Activated CD8-positive, alpha-beta T cell treated with anti-CD3 and anti-CD28 coated beads for 36 hours (primary cell): ENCODE measurements around the gene UBE2L6. TPM values are rescaled to one million over a fixed set of nuclear protein-coding genes. Genes with fewer than 3 reads are reported as not detected.

Experiments
- ATAC-seq: fragments of 200-7000 bp; cut with Tn5 transposase; one replicate; pipeline ENCODE4 v1.10.0; 2021; ENCODE audit warnings: mild to moderate bottlenecking, moderate library complexity
- CTCF ChIA-PET: fragments of 350-600 bp; sonication (Branson Sonifier 250); formaldehyde crosslinking; loops from one replicate; lab custom pipeline; 2021; ENCODE audit warnings: antibody characterized with exemption; lab: Charles Lee
- POLR2A ChIA-PET: fragments of 350-600 bp; sonication (Branson Sonifier 250); formaldehyde crosslinking; loops from one replicate; lab custom pipeline; 2021; ENCODE audit warnings: antibody characterized with exemption; lab: Charles Lee
- DNase-seq: peaks from one replicate; pipeline ENCODE4 v3.0.0-alpha.2; 2020
- H3K27ac Mint-ChIP-seq: one replicate; pipeline ENCODE4 v1.8.0; 2021; ENCODE audit warnings: mild to moderate bottlenecking, mixed read lengths
- H3K27me3 Mint-ChIP-seq: one replicate; pipeline ENCODE4 v1.8.0; 2021; ENCODE audit warnings: mixed read lengths
- H3K36me3 Mint-ChIP-seq: one replicate; pipeline ENCODE4 v1.8.0; 2021; ENCODE audit warnings: low read depth, mixed read lengths
- H3K4me1 Mint-ChIP-seq: one replicate; pipeline ENCODE4 v1.8.0; 2021; ENCODE audit warnings: low read depth, mixed read lengths
- H3K4me3 Mint-ChIP-seq: one replicate; pipeline ENCODE4 v1.8.0; 2021; ENCODE audit warnings: mild to moderate bottlenecking, moderate library complexity, mixed read lengths
- H3K9me3 Mint-ChIP-seq: one replicate; pipeline ENCODE4 v1.8.0; 2021; ENCODE audit warnings: mixed read lengths
- intact Hi-C: fragments of 100-400 bp; cut with micrococcal nuclease; formaldehyde crosslinking; loops from one replicate; pipeline ENCODE4 v1.10.0; 2022
- total RNA-seq, 2 experiments: library from RNA; stranded (reverse); gene quantifications; one replicate each; pipeline ENCODE4 v1.2.3, GENCODE V29; 2021
- TF ChIP-seq, protein P1 (sequence below): fragments of 200-600 bp; IDR thresholded peaks from one replicate; pipeline ENCODE4 v1.8.0; 2022; ENCODE audit warnings: antibody characterized with exemption, mild to moderate bottlenecking

UBE2L6 gene
- total RNA-seq, 2 experiments from 2014 or later: 148 to 159 TPM

DNA sequence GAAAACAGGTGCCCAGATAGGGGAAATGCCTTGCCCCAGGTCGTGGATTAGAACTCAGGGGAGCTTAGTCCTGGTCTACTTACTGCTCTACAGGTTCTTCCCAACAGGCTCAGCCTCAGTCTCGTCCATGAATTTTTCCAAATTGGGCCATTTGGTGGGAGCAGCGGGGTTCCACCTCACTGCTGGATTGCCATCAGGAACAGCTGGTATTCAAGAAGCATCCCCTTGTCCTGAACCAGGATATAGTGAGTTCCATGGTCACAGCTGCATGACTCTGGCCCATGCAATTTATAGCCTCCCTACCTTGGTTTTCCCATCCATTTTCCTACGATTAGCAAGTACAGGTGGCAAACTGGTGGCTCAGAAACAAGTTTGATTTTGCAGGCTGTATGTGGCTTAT is 6.6 kb upstream of the UBE2L6 start:
- DNase-seq (no peak), ATAC-seq (no peak)
- Mint-ChIP-seq H3K27ac (no peak overlapping the region), H3K4me1 (peaks cover 8% of the 10 kb centered on the region), H3K36me3 (no peaks in the 10 kb centered on the region), H3K9me3 (no peaks in the 10 kb centered on the region), H3K4me3 (no peak overlapping the region), H3K27me3 (no peaks in the 10 kb centered on the region)
- ChIA-PET CTCF (interaction anchor here (2.1 to 9.6 kb wide), 3 partner anchors 47 to 81 kb away, joined by 6 to 346 read pairs (median 6); no protein-coding TSS in a partner anchor), POLR2A (interaction anchor here (1.4 kb wide), 1 partner anchor 64 kb away, joined by 3 read pairs; no protein-coding TSS in a partner anchor)
- TF ChIP-seq, protein P1, sequence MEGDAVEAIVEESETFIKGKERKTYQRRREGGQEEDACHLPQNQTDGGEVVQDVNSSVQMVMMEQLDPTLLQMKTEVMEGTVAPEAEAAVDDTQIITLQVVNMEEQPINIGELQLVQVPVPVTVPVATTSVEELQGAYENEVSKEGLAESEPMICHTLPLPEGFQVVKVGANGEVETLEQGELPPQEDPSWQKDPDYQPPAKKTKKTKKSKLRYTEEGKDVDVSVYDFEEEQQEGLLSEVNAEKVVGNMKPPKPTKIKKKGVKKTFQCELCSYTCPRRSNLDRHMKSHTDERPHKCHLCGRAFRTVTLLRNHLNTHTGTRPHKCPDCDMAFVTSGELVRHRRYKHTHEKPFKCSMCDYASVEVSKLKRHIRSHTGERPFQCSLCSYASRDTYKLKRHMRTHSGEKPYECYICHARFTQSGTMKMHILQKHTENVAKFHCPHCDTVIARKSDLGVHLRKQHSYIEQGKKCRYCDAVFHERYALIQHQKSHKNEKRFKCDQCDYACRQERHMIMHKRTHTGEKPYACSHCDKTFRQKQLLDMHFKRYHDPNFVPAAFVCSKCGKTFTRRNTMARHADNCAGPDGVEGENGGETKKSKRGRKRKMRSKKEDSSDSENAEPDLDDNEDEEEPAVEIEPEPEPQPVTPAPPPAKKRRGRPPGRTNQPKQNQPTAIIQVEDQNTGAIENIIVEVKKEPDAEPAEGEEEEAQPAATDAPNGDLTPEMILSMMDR: no peak
- intact Hi-C loops: no loop called here

DNA sequence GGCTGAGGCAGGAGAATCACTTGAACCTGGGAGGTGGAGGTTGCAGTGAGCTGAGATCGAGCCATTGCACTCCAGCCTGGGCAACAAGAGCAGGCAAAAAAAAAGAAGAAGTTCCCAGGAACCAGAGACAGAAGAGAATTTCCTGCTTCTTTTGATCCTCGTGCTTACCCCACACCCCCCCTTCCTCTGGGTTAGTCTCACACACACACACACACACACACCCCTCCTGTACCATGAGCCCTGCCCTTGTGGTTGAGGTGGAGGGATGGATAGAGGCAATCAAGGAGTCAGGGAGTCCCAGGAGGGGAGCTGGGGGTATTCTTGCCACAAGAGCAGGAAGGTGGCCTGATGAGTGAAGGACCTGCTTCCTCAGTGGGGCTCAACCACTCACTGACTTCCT is 4.1 kb upstream of the UBE2L6 start:
- ATAC-seq: no peak
- POLR2A ChIA-PET: interaction anchor here (1.0 kb wide), 1 partner anchor 55 kb away, joined by 4 read pairs; no protein-coding TSS in a partner anchor
- H3K27me3 Mint-ChIP-seq: no peaks in the 10 kb centered on the region

DNA sequence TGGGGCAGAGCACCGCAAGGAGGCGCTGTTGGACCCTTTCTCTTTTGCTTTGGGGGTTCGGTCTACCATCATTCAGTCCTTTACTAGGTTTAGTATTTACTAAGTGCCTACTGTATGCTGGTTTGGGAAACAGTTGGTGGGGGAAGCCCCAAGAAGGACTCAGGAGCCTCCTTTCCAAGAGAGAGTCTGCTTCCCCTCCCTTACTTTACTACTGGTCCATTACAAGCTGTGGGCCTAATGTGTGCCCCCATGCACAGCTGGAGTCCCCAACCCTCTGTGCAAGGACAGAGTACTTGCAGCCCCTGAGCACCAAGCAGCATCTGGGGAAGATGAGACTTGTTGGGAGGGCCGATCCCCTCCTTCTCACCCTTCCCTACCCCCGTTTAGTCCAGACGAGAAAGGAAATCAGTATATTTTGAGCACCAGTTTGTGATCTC is 876 bp upstream of the UBE2L6 start:
- Mint-ChIP-seq H3K27me3 (no peaks in the 10 kb centered on the region), H3K9me3 (no peaks in the 10 kb centered on the region), H3K4me1 (peaks cover 33% of the 10 kb centered on the region), H3K36me3 (peaks cover 22% of the 10 kb centered on the region), H3K4me3 (peak overlapping the region; percentile 89), H3K27ac (peak overlapping the region; percentile 95)
- intact Hi-C loops: loop anchor here (1.0 kb wide), 1 partner anchor 73 kb away; no protein-coding TSS in a partner anchor
- TF ChIP-seq, protein P1: peak; percentile 92
- peak; percentile 95 for DNase-seq
- CTCF ChIA-PET: interaction anchor here (0.6 to 9.6 kb wide), 26 partner anchors 16 to 232 kb away, joined by 3 to 346 read pairs (median 5); partner anchors contain the start of gene SELENOH
- ATAC-seq: no peak
- POLR2A ChIA-PET: interaction anchor here (0.5 to 3.1 kb wide), 18 partner anchors 10 to 1044 kb away, joined by 3 to 33 read pairs (median 4); partner anchors contain the start of gene MED19

More for the DNA sequence above, 4.1 kb upstream of the UBE2L6 start:
- CTCF ChIA-PET: interaction anchor here (0.9 to 9.6 kb wide), 7 partner anchors 10 to 229 kb away, joined by 3 to 346 read pairs (median 3); no protein-coding TSS in a partner anchor
- H3K4me1 Mint-ChIP-seq: peaks cover 13% of the 10 kb centered on the region
- H3K9me3 Mint-ChIP-seq: no peaks in the 10 kb centered on the region
- no peak overlapping the region for H3K4me3 Mint-ChIP-seq
- intact Hi-C loops: no loop called here
- H3K27ac Mint-ChIP-seq: no peak overlapping the region
- H3K36me3 Mint-ChIP-seq: peaks cover 1% of the 10 kb centered on the region
- DNase-seq: no peak
- TF ChIP-seq, protein P1: no peak

DNA sequence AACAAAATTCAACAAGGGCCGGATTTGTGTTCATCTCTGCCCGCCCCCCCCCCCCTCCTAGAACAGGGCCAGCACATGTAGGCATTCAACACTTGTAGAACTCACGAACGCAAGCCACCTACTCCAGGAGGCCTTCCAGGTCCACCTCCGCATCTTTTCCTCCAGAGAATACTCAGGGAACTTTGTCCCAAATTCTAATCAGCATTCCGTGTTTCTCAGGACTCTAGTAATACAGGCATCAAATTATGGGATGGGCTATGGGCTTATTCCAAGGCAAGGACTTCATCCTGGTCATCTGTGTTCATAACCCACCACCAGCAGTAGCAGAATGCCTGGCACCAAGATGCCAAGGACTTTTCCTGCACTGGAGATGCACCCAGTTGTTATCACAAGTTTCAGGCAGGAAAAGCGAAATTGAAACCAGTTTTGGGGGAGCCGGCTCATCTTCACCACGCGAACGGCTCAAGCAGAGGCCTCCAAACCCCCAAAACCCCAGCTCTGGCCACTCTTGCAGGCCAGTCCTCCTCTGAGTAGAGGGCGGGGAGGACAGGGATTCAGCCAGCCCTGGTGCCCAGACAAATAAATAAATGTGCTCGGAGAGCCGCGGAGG is 462 bp downstream of the UBE2L6 start:
- Mint-ChIP-seq H3K9me3 (no peaks in the 10 kb centered on the region), H3K27me3 (no peaks in the 10 kb centered on the region), H3K27ac (peak overlapping the region; percentile 98), H3K4me1 (peaks cover 39% of the 10 kb centered on the region), H3K4me3 (peak overlapping the region; percentile 89), H3K36me3 (peaks cover 25% of the 10 kb centered on the region)
- DNase-seq (peak; percentile 49), ATAC-seq (peak; percentile 1)
- intact Hi-C loops: no loop called here
- CTCF ChIA-PET: interaction anchor here (0.9 to 9.6 kb wide), 19 partner anchors 14 to 233 kb away, joined by 3 to 346 read pairs (median 6); partner anchors contain the start of gene SELENOH
- POLR2A ChIA-PET: interaction anchor here (0.8 to 3.1 kb wide), 13 partner anchors 9 to 174 kb away, joined by 3 to 33 read pairs (median 5); partner anchors contain the start of genes MED19 and SELENOH
- TF ChIP-seq, protein P1: no peak
